Activated T-cell treated with anti-CD3 and anti-CD28 coated beads, Interleukin-2, amount 50 U/mL, for 24 hours (primary cell): ENCODE results near the gene PTPN11.
A peak's percentile ranks its signal among the peaks of the same experiment; 100 is the strongest.
"Not testable (repeated sequence)": the region's sequence is repeated elsewhere in the genome, so short reads cannot be mapped to it uniquely, and the experiment has no call there.

Source experiments
- DNase-seq: peaks from one replicate; pipeline ENCODE4 v3.0.0-alpha.2; 2020
- H3K27ac Mint-ChIP-seq: 2 replicates; pipeline ENCODE4 v1.8.0; 2020; ENCODE audit warnings: mild to moderate bottlenecking, mixed read lengths
- H3K27me3 Mint-ChIP-seq: 2 replicates; pipeline ENCODE4 v1.8.0; 2020; ENCODE audit warnings: mixed read lengths
- H3K36me3 Mint-ChIP-seq: 2 replicates; pipeline ENCODE4 v1.8.0; 2020; ENCODE audit warnings: low read depth, mixed read lengths
- H3K4me1 Mint-ChIP-seq: 2 replicates; pipeline ENCODE4 v1.8.0; 2020; ENCODE audit warnings: low read depth, mixed read lengths
- H3K4me3 Mint-ChIP-seq: 2 replicates; pipeline ENCODE4 v1.8.0; 2020; ENCODE audit warnings: mild to moderate bottlenecking, moderate library complexity, mixed read lengths
- H3K9me3 Mint-ChIP-seq: 2 replicates; pipeline ENCODE4 v1.8.0; 2020; ENCODE audit warnings: mixed read lengths

Gene PTPN11

GRCh38 chr12:112418608-112419296 lies at the start of gene PTPN11:
TSS of gene PTPN11 (plus strand) at chr12:112418947. CDS start at chr12:112419112, 165 bp downstream.
- peaks cover 38% of the 10 kb centered on the region for H3K4me1 Mint-ChIP-seq
- peak within 1 kb of the TSS; percentile 97 for H3K4me3 Mint-ChIP-seq
- H3K9me3 Mint-ChIP-seq: no peaks in the 10 kb centered on the region
- peak; percentile 97 for DNase-seq
- peak within 1 kb of the TSS; percentile 99 for H3K27ac Mint-ChIP-seq
- H3K36me3 Mint-ChIP-seq: peaks cover 41% of the 10 kb centered on the region
- no peaks in the 10 kb centered on the region for H3K27me3 Mint-ChIP-seq

- H3K9me3 Mint-ChIP-seq: no peaks in the 10 kb centered on the region
- H3K4me1 Mint-ChIP-seq: peaks cover 22% of the 10 kb centered on the region
- H3K4me3 Mint-ChIP-seq: no peak overlapping the region
- no peaks in the 10 kb centered on the region for H3K36me3 Mint-ChIP-seq
- DNase-seq: no peak
- peak overlapping the region; percentile 1 for H3K27ac Mint-ChIP-seq
- no peaks in the 10 kb centered on the region for H3K27me3 Mint-ChIP-seq
Observed at GRCh38 chr12:112370199-112370598, 48.5 kb upstream of the PTPN11 start.

GRCh38 chr12:112370868-112371510 lies 47.8 kb upstream of the PTPN11 start:
- H3K4me3 Mint-ChIP-seq: no peak overlapping the region
- peaks cover 19% of the 10 kb centered on the region for H3K4me1 Mint-ChIP-seq
- no peaks in the 10 kb centered on the region for H3K36me3 Mint-ChIP-seq
- H3K27me3 Mint-ChIP-seq: no peaks in the 10 kb centered on the region
- no peak for DNase-seq
- no peak overlapping the region for H3K27ac Mint-ChIP-seq
- no peaks in the 10 kb centered on the region for H3K9me3 Mint-ChIP-seq

- no peak for DNase-seq
- H3K4me1 Mint-ChIP-seq: peaks cover 20% of the 10 kb centered on the region
- H3K27ac Mint-ChIP-seq: no peak overlapping the region
- no peaks in the 10 kb centered on the region for H3K36me3 Mint-ChIP-seq
- H3K4me3 Mint-ChIP-seq: no peak overlapping the region
- H3K9me3 Mint-ChIP-seq: no peaks in the 10 kb centered on the region
- no peaks in the 10 kb centered on the region for H3K27me3 Mint-ChIP-seq
Observed at GRCh38 chr12:112374166-112374740, 44.5 kb upstream of the PTPN11 start.

- no peak overlapping the region for H3K4me3 Mint-ChIP-seq
- H3K9me3 Mint-ChIP-seq: no peaks in the 10 kb centered on the region
- H3K4me1 Mint-ChIP-seq: peaks cover 20% of the 10 kb centered on the region
- H3K27ac Mint-ChIP-seq: no peak overlapping the region
- H3K36me3 Mint-ChIP-seq: no peaks in the 10 kb centered on the region
- H3K27me3 Mint-ChIP-seq: no peaks in the 10 kb centered on the region
- DNase-seq: no peak
Observed at GRCh38 chr12:112375105-112375504, 43.6 kb upstream of the PTPN11 start.

- H3K4me1 Mint-ChIP-seq: peaks cover 22% of the 10 kb centered on the region
- peak overlapping the region; percentile 97 for H3K4me3 Mint-ChIP-seq
- H3K36me3 Mint-ChIP-seq: peaks cover 5% of the 10 kb centered on the region
- no peak for DNase-seq
- H3K27ac Mint-ChIP-seq: peak overlapping the region; percentile 95
- no peaks in the 10 kb centered on the region for H3K27me3 Mint-ChIP-seq
- no peaks in the 10 kb centered on the region for H3K9me3 Mint-ChIP-seq
Observed at GRCh38 chr12:112380663-112381405, 37.9 kb upstream of the PTPN11 start.

GRCh38 chr12:112381406-112381882 lies 37.3 kb upstream of the PTPN11 start:
- peak overlapping the region; percentile 97 for H3K4me3 Mint-ChIP-seq
- H3K4me1 Mint-ChIP-seq: peaks cover 24% of the 10 kb centered on the region
- H3K36me3 Mint-ChIP-seq: peaks cover 5% of the 10 kb centered on the region
- no peaks in the 10 kb centered on the region for H3K9me3 Mint-ChIP-seq
- H3K27ac Mint-ChIP-seq: peak overlapping the region; percentile 95
- no peaks in the 10 kb centered on the region for H3K27me3 Mint-ChIP-seq
- DNase-seq: no peak

- peak; percentile 95 for DNase-seq
- peak within 1 kb of the TSS; percentile 97 for H3K4me3 Mint-ChIP-seq
- no peaks in the 10 kb centered on the region for H3K9me3 Mint-ChIP-seq
- H3K27ac Mint-ChIP-seq: peak within 1 kb of the TSS; percentile 95
- peaks cover 31% of the 10 kb centered on the region for H3K4me1 Mint-ChIP-seq
- no peaks in the 10 kb centered on the region for H3K27me3 Mint-ChIP-seq
- peaks cover 5% of the 10 kb centered on the region for H3K36me3 Mint-ChIP-seq
Observed at GRCh38 chr12:112381883-112382796, 36.6 kb upstream of the PTPN11 start, which contains the start of gene HECTD4. TSS of gene HECTD4 (minus strand) at chr12:112382431. CDS start at chr12:112382128, 303 bp downstream.

- H3K9me3 Mint-ChIP-seq: no peaks in the 10 kb centered on the region
- H3K36me3 Mint-ChIP-seq: peaks cover 5% of the 10 kb centered on the region
- H3K27ac Mint-ChIP-seq: peak overlapping the region; percentile 87
- peak overlapping the region; percentile 80 for H3K4me3 Mint-ChIP-seq
- no peaks in the 10 kb centered on the region for H3K27me3 Mint-ChIP-seq
- H3K4me1 Mint-ChIP-seq: peaks cover 36% of the 10 kb centered on the region
- no peak for DNase-seq
Observed at GRCh38 chr12:112382866-112383265, 35.9 kb upstream of the PTPN11 start.

GRCh38 chr12:112386726-112387125 lies 32.0 kb upstream of the PTPN11 start:
- no peak for DNase-seq
- Mint-ChIP-seq H3K4me3 (no peak overlapping the region), H3K4me1 (peaks cover 18% of the 10 kb centered on the region), H3K27ac (peak overlapping the region; percentile 85), H3K36me3 (no peaks in the 10 kb centered on the region), H3K9me3 (no peaks in the 10 kb centered on the region), H3K27me3 (peaks cover 7% of the 10 kb centered on the region)

- Mint-ChIP-seq H3K36me3 (no peaks in the 10 kb centered on the region), H3K4me3 (no peak overlapping the region), H3K27ac (no peak overlapping the region), H3K27me3 (peaks cover 7% of the 10 kb centered on the region), H3K4me1 (peaks cover 14% of the 10 kb centered on the region), H3K9me3 (no peaks in the 10 kb centered on the region)
- DNase-seq: no peak
Observed at GRCh38 chr12:112389228-112389627, 29.5 kb upstream of the PTPN11 start.

GRCh38 chr12:112389922-112390654 lies 28.7 kb upstream of the PTPN11 start:
- not testable (repeated sequence) for H3K27me3 Mint-ChIP-seq, DNase-seq, H3K4me3 Mint-ChIP-seq, H3K9me3 Mint-ChIP-seq, H3K27ac Mint-ChIP-seq, H3K36me3 Mint-ChIP-seq
- H3K4me1 Mint-ChIP-seq: peaks cover 14% of the 10 kb centered on the region

GRCh38 chr12:112393328-112393727 lies 25.4 kb upstream of the PTPN11 start:
- DNase-seq: no peak
- H3K9me3 Mint-ChIP-seq: peaks cover 3% of the 10 kb centered on the region
- no peak overlapping the region for H3K4me3 Mint-ChIP-seq
- no peaks in the 10 kb centered on the region for H3K36me3 Mint-ChIP-seq
- peaks cover 5% of the 10 kb centered on the region for H3K27me3 Mint-ChIP-seq
- no peak overlapping the region for H3K27ac Mint-ChIP-seq
- H3K4me1 Mint-ChIP-seq: no peaks in the 10 kb centered on the region
